ENCODE measurements around the gene C7orf33. TPM values are rescaled to one million over a fixed set of nuclear protein-coding genes. Genes with fewer than 3 reads are reported as not detected.
A peak's percentile ranks its signal among the peaks of the same experiment; 100 is the strongest.

Gene C7orf33
- total and polyA plus RNA-seq, 2 experiments from 2014 or later, result not detected

DNA sequence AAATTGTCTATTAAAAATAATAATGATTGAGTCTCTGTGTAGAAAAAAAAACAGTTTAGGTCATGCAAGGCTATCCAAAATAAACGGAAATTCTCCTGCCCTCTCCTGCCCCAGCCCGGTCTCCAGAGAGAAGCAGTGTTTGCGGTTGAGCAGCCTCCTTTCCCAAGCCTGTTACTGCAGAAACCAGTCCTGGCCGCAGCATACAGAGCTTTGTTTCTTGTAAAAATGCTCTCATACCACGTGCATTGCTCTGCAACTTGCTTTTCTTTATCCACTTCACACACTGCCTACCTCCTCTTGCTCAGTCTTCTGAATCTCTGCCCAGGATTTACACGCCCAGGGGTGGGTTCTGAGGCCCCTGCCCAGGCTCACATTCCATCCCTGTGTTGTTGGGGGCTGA, 73.8 kb downstream of the C7orf33 start:
- H3F3A ChIP-seq (ENCODE audit: insufficient read depth), result no peaks in the 10 kb centered on the region
- H3K9me2 ChIP-seq (ENCODE audit: insufficient read depth), result no peaks in the 10 kb centered on the region
- TF ChIP-seq EZH2 (IDR thresholded peaks at IDR 0.05; ENCODE audit: insufficient read depth, poor library complexity, severe bottlenecking) (no peak), EZH2phosphoT487 (IDR thresholded peaks at IDR 0.05; ENCODE audit: insufficient read depth, low read depth) (no peak)
- H3K4me1 ChIP-seq (ENCODE audit: insufficient read depth), result no peaks in the 10 kb centered on the region
- H3K79me2 ChIP-seq (ENCODE audit: insufficient read depth), result no peaks in the 10 kb centered on the region
- peak; percentile 48 for DNase-seq
- H3K9me3 ChIP-seq (ENCODE audit: low read depth), result no peaks in the 10 kb centered on the region
- H3K36me3 ChIP-seq (ENCODE audit: low read depth), result no peaks in the 10 kb centered on the region
- H3K4me2 ChIP-seq (ENCODE audit: unreplicated experiment), result no peak overlapping the region
- in situ Hi-C loops (cut with MboI), result no loop called here
- no peak overlapping the region for H3K27ac ChIP-seq
- no peak overlapping the region for H3K9ac ChIP-seq
- no peaks in the 10 kb centered on the region for H4K20me1 ChIP-seq (ENCODE audit: insufficient read depth)
- WGBS, 2 experiments (ENCODE audit: low coverage in 1 of 2, low lambda C conversion rate in 2 of 2, missing lambda C conversion rate in 2 of 2), result 3 to 6% methylated on average over 6 of the region's 6 CpGs
- H3K4me3 ChIP-seq, result no peak overlapping the region
- H3K27me3 ChIP-seq (replicated peaks; ENCODE audit: insufficient read depth), result no peaks in the 10 kb centered on the region
- H2AFZ ChIP-seq, result no peak overlapping the region

DNA sequence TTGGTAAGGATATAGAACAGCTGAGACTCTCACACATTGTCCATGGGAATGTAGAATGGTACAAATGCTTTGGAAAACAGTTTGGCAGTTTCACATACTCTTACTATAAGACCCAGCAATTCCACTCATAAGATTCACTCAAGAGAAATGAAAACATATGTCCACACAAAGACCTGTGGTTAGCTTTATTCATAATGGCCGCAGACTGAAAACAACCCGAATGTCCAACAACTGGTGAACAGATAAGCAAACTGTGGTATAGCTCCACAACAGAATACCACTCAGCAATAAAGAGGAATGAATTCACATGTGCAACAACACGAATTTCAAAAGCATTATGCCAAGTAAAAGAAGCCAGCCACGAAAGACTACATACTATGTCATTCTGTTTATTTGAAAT, 74.7 kb downstream of the C7orf33 start:
- no peak overlapping the region for H2AFZ ChIP-seq
- no peaks in the 10 kb centered on the region for H3F3A ChIP-seq (ENCODE audit: insufficient read depth)
- H3K9me3 ChIP-seq (ENCODE audit: low read depth), result no peaks in the 10 kb centered on the region
- H3K9ac ChIP-seq, result no peak overlapping the region
- no peaks in the 10 kb centered on the region for H4K20me1 ChIP-seq (ENCODE audit: insufficient read depth)
- H3K4me2 ChIP-seq (ENCODE audit: unreplicated experiment), result no peak overlapping the region
- H3K27me3 ChIP-seq (replicated peaks; ENCODE audit: insufficient read depth), result no peaks in the 10 kb centered on the region
- H3K27ac ChIP-seq, result no peak overlapping the region
- H3K79me2 ChIP-seq (ENCODE audit: insufficient read depth), result no peaks in the 10 kb centered on the region
- WGBS, 2 experiments (ENCODE audit: low coverage in 1 of 2, low lambda C conversion rate in 2 of 2, missing lambda C conversion rate in 2 of 2), result 34 to 39% methylated on average over 4 of the region's 4 CpGs
- TF ChIP-seq EZH2phosphoT487 (IDR thresholded peaks at IDR 0.05; ENCODE audit: insufficient read depth, low read depth), result no peak
- TF ChIP-seq EZH2 (IDR thresholded peaks at IDR 0.05; ENCODE audit: insufficient read depth, poor library complexity, severe bottlenecking), result no peak
- no peak for DNase-seq
- H3K36me3 ChIP-seq (ENCODE audit: low read depth), result no peaks in the 10 kb centered on the region
- in situ Hi-C loops (cut with MboI), result no loop called here
- no peaks in the 10 kb centered on the region for H3K4me1 ChIP-seq (ENCODE audit: insufficient read depth)
- H3K4me3 ChIP-seq, result no peak overlapping the region
- H3K9me2 ChIP-seq (ENCODE audit: insufficient read depth), result no peaks in the 10 kb centered on the region

Other genes starting within 250 kb of the C7orf33 start
- 41.6 and 52.6 TPM in 2 replicates for gene CUL1, start 108.1 kb downstream of the C7orf33 start, total RNA-seq (2014; rRNA removed; shearing (Covaris generic))
- gene CUL1, start 108.1 kb downstream of the C7orf33 start, polyA plus RNA-seq (2016; fragmentation: Nextera tagmentation; extraction: Ambion mirVana), result 48.5 and 49.1 TPM in 2 replicates

Data from GM23248 (cell line).